ENCODE data around the gene GNPDA1.

GNPDA1 gene

DNA sequence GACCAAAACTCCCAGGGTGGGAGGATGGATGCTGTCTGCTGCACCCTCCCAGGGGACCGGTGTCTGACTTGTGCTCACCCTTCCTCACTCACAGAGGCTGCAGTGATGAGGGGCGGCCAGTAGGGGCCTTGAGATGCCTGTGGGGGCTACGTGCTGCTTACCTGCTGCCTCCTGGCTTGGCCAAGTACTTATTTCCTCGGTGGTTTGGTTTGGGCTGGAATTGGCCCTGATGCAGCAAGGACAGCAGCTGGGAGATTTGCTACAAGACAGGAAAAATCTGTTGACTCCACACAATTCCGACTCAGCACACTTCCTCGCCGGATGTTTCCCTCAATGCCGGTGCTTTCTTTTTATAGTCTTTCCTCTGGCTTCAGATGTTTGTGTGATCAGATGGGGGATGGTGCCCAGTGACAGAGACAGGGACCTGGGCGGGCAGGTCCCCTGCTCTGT is 61.5 kb downstream of the GNPDA1 start:
- DNase-seq = peak in 2 of 4 experiments; percentile 4 to 14
